Endothelial cell of umbilical vein (primary cell): ENCODE data around the gene PRDM11. TPM values are rescaled to one million over a fixed set of nuclear protein-coding genes. Genes with fewer than 3 reads are reported as not detected.

ENCODE experiments used
- BruUV-seq: library from RNA; stranded (reverse); fragments of 400-500 nt; replicated peaks from 2 replicates; lab custom pipeline; 2021; lab: Mats Ljungman, UMichigan
- CTCF ChIA-PET: fragments of 300-600, 350-600 bp; sonication (Branson Sonifier 250); formaldehyde crosslinking; loops from one replicate; lab custom pipeline; 2021; ENCODE audit warnings: antibody characterized with exemption, inconsistent platforms; lab: Charles Lee
- POLR2A ChIA-PET: fragments of 300-600, 350-600 bp; sonication (Branson Sonifier 250); formaldehyde crosslinking; loops from one replicate; lab custom pipeline; 2021; ENCODE audit warnings: antibody characterized with exemption, inconsistent platforms; lab: Charles Lee
- DNase-seq: peaks from one replicate; pipeline ENCODE4 v3.0.0-alpha.2; 2011; ENCODE audit warnings: low read depth, low spot score
- FAIRE-seq: peaks from 2 replicates; lab custom pipeline; 2011; peaks lifted over from hg19 to GRCh38; lab: Jason Lieb, UNC
- H2AFZ ChIP-seq: 2 replicates; pipeline ENCODE4 v1.6.0; 2012; ENCODE audit warnings: low read depth, low read length, control low read depth, inconsistent platforms
- H3K27ac ChIP-seq: 2 replicates; pipeline ENCODE4 v1.5.1; 2011; ENCODE audit warnings: low read depth, mild to moderate bottlenecking, control low read depth, low read length, moderate library complexity; ENCODE audit not compliant: insufficient read depth
- H3K27me3 ChIP-seq, 2 experiments: 2 replicates each; pipeline versions ENCODE4 v1.6.0 to v1.6.1; 2011; ENCODE audit warnings: low read length in 2 of 2, mixed read lengths in 1 of 2; ENCODE audit not compliant: control insufficient read depth in 2 of 2, insufficient read depth in 2 of 2
- H3K36me3 ChIP-seq, 2 experiments: 2 replicates in 1 of 2; 3 replicates in 1 of 2; pipeline ENCODE4 v1.5.1; 2011; ENCODE audit warnings: low read length in 2 of 2, mild to moderate bottlenecking in 1 of 2, moderate library complexity in 1 of 2; ENCODE audit not compliant: control insufficient read depth in 2 of 2, insufficient read depth in 2 of 2; ENCODE audit errors: extremely low read depth in 1 of 2
- H3K4me1 ChIP-seq: 3 replicates; pipeline ENCODE4 v1.5.1; 2011; ENCODE audit warnings: mild to moderate bottlenecking, low read length; ENCODE audit not compliant: control insufficient read depth, insufficient read depth; ENCODE audit errors: extremely low read depth
- H3K4me2 ChIP-seq: 2 replicates; pipeline ENCODE4 v1.6.1; 2011; ENCODE audit warnings: low read length, control low read depth, mixed read lengths; ENCODE audit not compliant: insufficient read depth
- H3K4me3 ChIP-seq, 3 experiments: fragments of 200-600 bp in 1 of 3; sonication (generic), shearing (Covaris generic) in 1 of 3; replicated peaks in 1 of 3; 2 replicates each; pipeline ENCODE4 v1.5.1; 2011 to 2016; ENCODE audit warnings: control low read depth in 3 of 3, low read length in 3 of 3, mild to moderate bottlenecking in 2 of 3, inconsistent platforms in 1 of 3, low read depth in 1 of 3, moderate library complexity in 1 of 3; ENCODE audit not compliant: insufficient read depth in 1 of 3
- H3K79me2 ChIP-seq: 2 replicates; pipeline ENCODE4 v1.6.0; 2012; ENCODE audit warnings: low read length, inconsistent platforms; ENCODE audit not compliant: control insufficient read depth, insufficient read depth
- H3K9ac ChIP-seq: replicated peaks from 2 replicates; pipeline ENCODE3; 2011; ENCODE audit warnings: low read length, control low read depth; ENCODE audit not compliant: insufficient read depth; ENCODE audit errors: extremely low read depth
- H3K9me1 ChIP-seq: replicated peaks from 3 replicates; pipeline ENCODE4 v1.6.0; 2011; ENCODE audit warnings: mild to moderate bottlenecking, low read length; ENCODE audit not compliant: control insufficient read depth, insufficient read depth; ENCODE audit errors: extremely low read depth
- H3K9me3 ChIP-seq: replicated peaks from 2 replicates; pipeline ENCODE4 v1.5.1; 2012; ENCODE audit warnings: low read length, inconsistent platforms; ENCODE audit not compliant: control insufficient read depth, insufficient read depth
- H4K20me1 ChIP-seq: replicated peaks from 2 replicates; pipeline ENCODE3; 2011; ENCODE audit warnings: mild to moderate bottlenecking, low read length; ENCODE audit not compliant: control insufficient read depth, insufficient read depth; ENCODE audit errors: extremely low read depth
- EZH2 ChIP-seq: IDR thresholded peaks from 2 replicates; pipeline ENCODE4 v1.6.1; 2012; ENCODE audit warnings: borderline replicate concordance, low read depth, mild to moderate bottlenecking, moderate library complexity, low read length, inconsistent platforms; ENCODE audit not compliant: severe bottlenecking
- FOS ChIP-seq: IDR thresholded peaks from 2 replicates; pipeline ENCODE4 v1.6.1; 2011; ENCODE audit warnings: mild to moderate bottlenecking, low read length, moderate library complexity, borderline replicate concordance; ENCODE audit not compliant: insufficient read depth
- GATA2 ChIP-seq: IDR thresholded peaks from 2 replicates; pipeline ENCODE4 v1.7.0; 2011; ENCODE audit warnings: low read depth, mild to moderate bottlenecking, moderate library complexity, mixed read lengths, low read length; ENCODE audit not compliant: insufficient read length, insufficient read depth
- JUN ChIP-seq: IDR thresholded peaks from 2 replicates; pipeline ENCODE4 v1.6.1; 2011; ENCODE audit warnings: borderline replicate concordance, low read depth; ENCODE audit not compliant: insufficient read length, insufficient read depth
- MAX ChIP-seq: IDR thresholded peaks from 2 replicates; pipeline ENCODE4 v1.6.1; 2011; ENCODE audit not compliant: insufficient read depth, insufficient read length
- MYC ChIP-seq: IDR thresholded peaks from one replicate; pipeline ENCODE4 v1.6.1; 2011; ENCODE audit warnings: mild to moderate bottlenecking, low read depth, low read length
- POLR2A ChIP-seq: IDR thresholded peaks from 2 replicates; pipeline ENCODE4 v1.6.1; 2012; ENCODE audit warnings: low read depth, mild to moderate bottlenecking, control low read depth, low read length
- POLR2AphosphoS5 ChIP-seq: IDR thresholded peaks from 2 replicates; pipeline ENCODE4 v1.6.1; 2012; ENCODE audit warnings: low read depth, mild to moderate bottlenecking, control low read depth, low read length, moderate library complexity; ENCODE audit not compliant: insufficient read depth
- dilution Hi-C: fragments of 300-500 bp; cut with MboI; formaldehyde crosslinking; loops from one replicate; pipeline ENCODE4 v1.15.0; 2019; ENCODE audit warnings: low sequenced_read_pairs; ENCODE audit not compliant: extremely low pct_ligation_motif_present
- intact Hi-C: fragments of 100-400 bp; cut with micrococcal nuclease; formaldehyde crosslinking; loops from one replicate; pipeline ENCODE4 v1.10.0; 2022
- polyA plus RNA-seq, 4 experiments: library from polyadenylated mRNA; depleted of rRNA in 3 of 4; stranded (reverse) in 3 of 4; unstranded in 1 of 4; fragments of >200 nt; gene quantifications; 2 replicates each; pipeline versions ENCODE4 v1.2.1 to v1.2.3, GENCODE V29; 2011 to 2012; ENCODE audit warnings: missing spikeins in 1 of 4
- total RNA-seq: library from RNA; stranded (reverse); gene quantifications from 2 replicates; pipeline ENCODE4 v1.2.3, GENCODE V29; 2021
- TF ChIP-seq, protein P1 (sequence below), 2 donors: IDR thresholded peaks; 1 replicate in 1 of 2; 2 replicates in 1 of 2; pipeline ENCODE4 v1.5.1; 2011; ENCODE audit warnings: low read length in 2 of 2, mild to moderate bottlenecking in 2 of 2, moderate library complexity in 2 of 2, control low read depth in 1 of 2, inconsistent platforms in 1 of 2, low read depth in 1 of 2; ENCODE audit not compliant: insufficient read depth in 1 of 2; ENCODE audit errors: extremely low read depth in 1 of 2

PRDM11 gene
- total and polyA plus RNA-seq, 2 donors (not counting 3 experiments of a cell fraction or from before 2014, with no cell fraction given) = 6.9 to 14.1 TPM

- Histone ChIP-seq H3K9me3 (no peaks in the 10 kb centered on the region), H4K20me1 (no peaks in the 10 kb centered on the region), H3K9ac (no peak overlapping the region), H2AFZ (no peak overlapping the region), H3K36me3 (no peaks in the 10 kb centered on the region), H3K4me3 (no peak overlapping the region), H3K27ac (no peak overlapping the region), H3K4me1 (no peaks in the 10 kb centered on the region), H3K79me2 (no peaks in the 10 kb centered on the region), H3K27me3 (peaks cover 6 to 17% of the 10 kb centered on the region in 2 experiments), H3K9me1 (no peaks in the 10 kb centered on the region), H3K4me2 (no peak overlapping the region)
- POLR2A ChIA-PET = no interaction called here
- DNase-seq = no peak
- no peak for FAIRE-seq
- dilution Hi-C loops = no loop called here
- TF ChIP-seq MAX = no peak
- no peak for TF ChIP-seq POLR2A
- TF ChIP-seq GATA2 = no peak
- no peak for TF ChIP-seq MYC
- no peak for TF ChIP-seq POLR2AphosphoS5
- TF ChIP-seq FOS = no peak
- TF ChIP-seq, protein P1, sequence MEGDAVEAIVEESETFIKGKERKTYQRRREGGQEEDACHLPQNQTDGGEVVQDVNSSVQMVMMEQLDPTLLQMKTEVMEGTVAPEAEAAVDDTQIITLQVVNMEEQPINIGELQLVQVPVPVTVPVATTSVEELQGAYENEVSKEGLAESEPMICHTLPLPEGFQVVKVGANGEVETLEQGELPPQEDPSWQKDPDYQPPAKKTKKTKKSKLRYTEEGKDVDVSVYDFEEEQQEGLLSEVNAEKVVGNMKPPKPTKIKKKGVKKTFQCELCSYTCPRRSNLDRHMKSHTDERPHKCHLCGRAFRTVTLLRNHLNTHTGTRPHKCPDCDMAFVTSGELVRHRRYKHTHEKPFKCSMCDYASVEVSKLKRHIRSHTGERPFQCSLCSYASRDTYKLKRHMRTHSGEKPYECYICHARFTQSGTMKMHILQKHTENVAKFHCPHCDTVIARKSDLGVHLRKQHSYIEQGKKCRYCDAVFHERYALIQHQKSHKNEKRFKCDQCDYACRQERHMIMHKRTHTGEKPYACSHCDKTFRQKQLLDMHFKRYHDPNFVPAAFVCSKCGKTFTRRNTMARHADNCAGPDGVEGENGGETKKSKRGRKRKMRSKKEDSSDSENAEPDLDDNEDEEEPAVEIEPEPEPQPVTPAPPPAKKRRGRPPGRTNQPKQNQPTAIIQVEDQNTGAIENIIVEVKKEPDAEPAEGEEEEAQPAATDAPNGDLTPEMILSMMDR (IDR thresholded peaks at IDR 0.05; ENCODE audit: extremely low read depth in 1 of 2, insufficient read depth in 1 of 2, low read depth in 1 of 2, low read length in 2 of 2) = no peak
- TF ChIP-seq JUN = no peak
- TF ChIP-seq EZH2 = no peak
- intact Hi-C loops = no loop called here
- CTCF ChIA-PET = interaction anchor here (1.0 kb wide), 1 partner anchor 127 kb away, joined by 3 read pairs; no protein-coding TSS in a partner anchor
- no TSS peak for BruUV-seq
These were observed 93.3 kb downstream of the PRDM11 start for GRCh38 chr11:45239733-45240132.
